GM12878 (cell line): ENCODE results near the gene SARDH. TPM values are rescaled to one million over a fixed set of nuclear protein-coding genes. Genes with fewer than 3 reads are reported as not detected.

Experiments
- ATAC-seq: fragments of 200-7000 bp; cut with Tn5 transposase; 3 replicates; pipeline ENCODE4 v1.9.1; 2020; ENCODE audit warnings: mild to moderate bottlenecking, moderate library complexity
- BruUV-seq: library from RNA; stranded (reverse); fragments of 400-500 nt; replicated peaks from 2 replicates; lab custom pipeline; 2021; lab: Mats Ljungman, UMichigan
- CTCF ChIA-PET: fragments of 300-600 bp; sonication (Branson Sonifier 250); formaldehyde crosslinking; extraction: SDS; loops from one replicate; lab custom pipeline; 2021; ENCODE audit warnings: inconsistent platforms; lab: Yijun Ruan, JAX
- POLR2A ChIA-PET: fragments of 350-600 bp; formaldehyde crosslinking; extraction: SDS; loops from one replicate; lab custom pipeline; 2021; ENCODE audit warnings: inconsistent platforms; lab: Charles Lee
- RAD21 ChIA-PET: fragments of 300-600 bp; sonication (Branson Sonifier 250); formaldehyde crosslinking; loops from one replicate; lab custom pipeline; 2023; ENCODE audit warnings: antibody characterized with exemption; ENCODE audit not compliant: unreplicated experiment; lab: Charles Lee
- SMC1A ChIA-PET: fragments of 300-600 bp; sonication (Branson Sonifier 250); formaldehyde crosslinking; loops from one replicate; lab custom pipeline; 2023; ENCODE audit not compliant: unreplicated experiment, uncharacterized antibody; lab: Charles Lee
- DNase-seq: peaks from one replicate; pipeline ENCODE4 v3.0.0-alpha.2; 2011; ENCODE audit warnings: low read depth, low spot score
- FAIRE-seq: peaks from 3 replicates; lab custom pipeline; 2011; peaks lifted over from hg19 to GRCh38; lab: Jason Lieb, UNC
- H2AFZ ChIP-seq: 2 replicates; pipeline ENCODE4 v1.6.0; 2011; ENCODE audit warnings: low read depth, low read length, control low read depth; ENCODE audit not compliant: control insufficient read depth
- H3K27ac ChIP-seq: 2 replicates; pipeline ENCODE4 v1.5.1; 2011; ENCODE audit warnings: control low read depth; ENCODE audit not compliant: control insufficient read depth, insufficient read depth
- H3K27me3 ChIP-seq, 2 experiments: replicated peaks in 1 of 2; 2 replicates each; pipeline versions ENCODE4 v1.6.0 to v1.6.1; 2011; ENCODE audit warnings: low read length in 1 of 2; ENCODE audit not compliant: control insufficient read depth in 2 of 2, insufficient read depth in 2 of 2
- H3K36me3 ChIP-seq, 2 experiments: 2 replicates each; pipeline ENCODE4 v1.5.1; 2011; ENCODE audit warnings: low read length in 1 of 2; ENCODE audit not compliant: control insufficient read depth in 2 of 2, insufficient read depth in 2 of 2
- H3K4me1 ChIP-seq: 2 replicates; pipeline ENCODE4 v1.6.1; 2011; ENCODE audit warnings: mild to moderate bottlenecking, low read length, moderate library complexity, mixed read lengths; ENCODE audit not compliant: control insufficient read depth, insufficient read depth
- H3K4me2 ChIP-seq: 2 replicates; pipeline ENCODE4 v1.6.0; 2011; ENCODE audit warnings: control low read depth; ENCODE audit not compliant: control insufficient read depth, insufficient read depth
- H3K4me3 ChIP-seq: fragments of 200-600 bp; sonication (generic); 2 replicates; pipeline ENCODE4 v1.5.1; 2016
- H3K79me2 ChIP-seq: 2 replicates; pipeline ENCODE4 v1.6.0; 2011; ENCODE audit warnings: low read length; ENCODE audit not compliant: control insufficient read depth, insufficient read depth
- H3K9ac ChIP-seq: 2 replicates; pipeline ENCODE4 v1.8.0; 2011; ENCODE audit warnings: low read length, control low read depth, mixed read lengths; ENCODE audit not compliant: control insufficient read depth, insufficient read depth
- H3K9me3 ChIP-seq: replicated peaks from 3 replicates; pipeline ENCODE4 v1.5.1; 2011; ENCODE audit warnings: mild to moderate bottlenecking, low read length; ENCODE audit not compliant: control insufficient read depth, insufficient read depth
- H4K20me1 ChIP-seq: 2 replicates; pipeline ENCODE4 v1.6.0; 2011; ENCODE audit not compliant: control insufficient read depth, insufficient read depth
- BRCA1 ChIP-seq: IDR thresholded peaks from 2 replicates; pipeline ENCODE4 v1.6.1; 2011; ENCODE audit warnings: low read depth, low read length, improper control_type of control experiment
- CEBPZ ChIP-seq: fragments of 150-350 bp; IDR thresholded peaks from 2 replicates; pipeline ENCODE4 v1.6.1; 2016; ENCODE audit warnings: low read depth, low read length
- CREB1 ChIP-seq: IDR thresholded peaks from 2 replicates; pipeline ENCODE4 v1.6.1; 2012; ENCODE audit warnings: low read depth, mild to moderate bottlenecking, inconsistent platforms
- ETV6 ChIP-seq, 2 experiments: fragments of 450-650 bp in 1 of 2; IDR thresholded peaks in 1 of 2; conservative IDR thresholded peaks in 1 of 2; 2 replicates each; pipeline ENCODE4 v1.6.1; 2014; ENCODE audit warnings: antibody characterized with exemption in 1 of 2, borderline replicate concordance in 1 of 2, low read depth in 1 of 2, mild to moderate bottlenecking in 1 of 2, moderate library complexity in 1 of 2
- FOS ChIP-seq: IDR thresholded peaks from 3 replicates; pipeline ENCODE4 v1.6.1; 2011; ENCODE audit warnings: borderline replicate concordance; ENCODE audit not compliant: insufficient read length; ENCODE audit errors: extremely low read depth
- PAX5 ChIP-seq: IDR thresholded peaks from 2 replicates; pipeline ENCODE4 v1.6.1; 2011; ENCODE audit warnings: low read depth, low read length, borderline replicate concordance
- RAD21 ChIP-seq: IDR thresholded peaks from 2 replicates; pipeline ENCODE4 v1.6.1; 2011; ENCODE audit warnings: mild to moderate bottlenecking, low read depth, low read length, moderate library complexity; ENCODE audit not compliant: insufficient read depth
- RBBP5 ChIP-seq: fragments of 200-600 bp; sonication (generic); conservative IDR thresholded peaks from 2 replicates; pipeline ENCODE4 v1.6.1; 2016
- TAF1 ChIP-seq: IDR thresholded peaks from 2 replicates; pipeline ENCODE4 v1.6.1; 2011; ENCODE audit warnings: mild to moderate bottlenecking, low read depth, low read length, borderline replicate concordance
- WGBS: methylation state at CpG from one replicate; pipeline ENCODE4 v1.1.6; 2016; ENCODE audit warnings: low lambda C conversion rate; ENCODE audit not compliant: insufficient replicate concordance, insufficient coverage; ENCODE audit errors: missing lambda C conversion rate; 5-methylcytosine and 5-hydroxymethylcytosine counted together
- in situ Hi-C: fragments of 300-500 bp; cut with MboI; formaldehyde crosslinking; loops from 9 replicates; pipeline ENCODE4 v1.14.3; 2018; ENCODE audit warnings: mixed read lengths
- intact Hi-C: fragments of 100-400 bp; cut with micrococcal nuclease; formaldehyde crosslinking; loops from one replicate; pipeline ENCODE4 v1.14.2; 2022; ENCODE audit not compliant: unreplicated experiment
- polyA plus RNA-seq, 11 experiments: library from polyadenylated mRNA; depleted of rRNA in 4 of 11; unstranded in 6 of 11; stranded (reverse) in 5 of 11; fragments of >200 nt; fragmentation: Nextera tagmentation in 4 of 11; fragmentation: Illumina TruSeq in 1 of 11; extraction: Ambion mirVana in 4 of 11; extraction: Trizol in 1 of 11; gene quantifications; 1 replicate in 1 of 11; 2 replicates in 10 of 11; pipeline versions ENCODE4 v1.2.1 to v1.2.3, GENCODE V29; 2011 to 2016; ENCODE audit warnings: inconsistent platforms in 2 of 11, missing spikeins in 2 of 11, low read depth in 1 of 11
- total RNA-seq, 4 experiments: library from RNA; depleted of rRNA in 3 of 4; stranded (reverse); fragments of >200 nt in 3 of 4; fragmentation: Illumina TruSeq in 1 of 4; extraction: Trizol in 1 of 4; gene quantifications; 2 replicates each; pipeline versions ENCODE4 v1.2.1 to v1.2.3, GENCODE V29; 2013 to 2021
- TF ChIP-seq, protein P1 (sequence below): IDR thresholded peaks from 2 replicates; pipeline ENCODE4 v1.6.1; 2011; ENCODE audit warnings: borderline replicate concordance, low read depth, mild to moderate bottlenecking, moderate library complexity, low read length; ENCODE audit not compliant: insufficient read depth, poor library complexity, severe bottlenecking

The SARDH gene
- total and polyA plus RNA-seq, 10 of the 15 experiments (the other 5 are each of a cell fraction or from before 2014, with no cell fraction given): 0.03 to 0.15 (median 0.10) TPM; not detected in 6

- Histone ChIP-seq H3K4me1 (no peaks in the 10 kb centered on the region), H3K27me3 (peaks cover 0 to 1% of the 10 kb centered on the region in 2 experiments; a peak in 2 of 4 replicates), H2AFZ (no peak overlapping the region), H3K27ac (no peak overlapping the region), H3K4me2 (no peak overlapping the region)
- CTCF ChIA-PET: no interaction called here
- no peak for FAIRE-seq
- SMC1A ChIA-PET: no interaction called here
- no peak for TF ChIP-seq CREB1
- TF ChIP-seq TAF1: no peak
- TF ChIP-seq, protein P1, sequence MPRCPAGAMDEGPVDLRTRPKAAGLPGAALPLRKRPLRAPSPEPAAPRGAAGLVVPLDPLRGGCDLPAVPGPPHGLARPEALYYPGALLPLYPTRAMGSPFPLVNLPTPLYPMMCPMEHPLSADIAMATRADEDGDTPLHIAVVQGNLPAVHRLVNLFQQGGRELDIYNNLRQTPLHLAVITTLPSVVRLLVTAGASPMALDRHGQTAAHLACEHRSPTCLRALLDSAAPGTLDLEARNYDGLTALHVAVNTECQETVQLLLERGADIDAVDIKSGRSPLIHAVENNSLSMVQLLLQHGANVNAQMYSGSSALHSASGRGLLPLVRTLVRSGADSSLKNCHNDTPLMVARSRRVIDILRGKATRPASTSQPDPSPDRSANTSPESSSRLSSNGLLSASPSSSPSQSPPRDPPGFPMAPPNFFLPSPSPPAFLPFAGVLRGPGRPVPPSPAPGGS: no peak
- no peak for TF ChIP-seq BRCA1
- TF ChIP-seq ETV6 (conservative IDR thresholded peaks at IDR 0.05 in 1 of 2, IDR thresholded peaks at IDR 0.05 in 1 of 2; ENCODE audit: borderline replicate concordance in 1 of 2, low read depth in 1 of 2): no peak
- no peak for TF ChIP-seq RBBP5
- TF ChIP-seq FOS: no peak
- TF ChIP-seq CEBPZ: no peak
- TF ChIP-seq RAD21: no peak
- TF ChIP-seq PAX5: no peak
- TF ChIP-seq, all 136 proteins: peak for 0
- POLR2A ChIA-PET: interaction anchor here (0.6 kb wide), 1 partner anchor 1911 kb away, joined by 3 read pairs; no protein-coding TSS in a partner anchor
- no TSS peak for BruUV-seq
- intact Hi-C loops: no loop called here
- H3K4me3 ChIP-seq: no peak overlapping the region
- no peaks in the 10 kb centered on the region; the same call in 2 of the 3 replicates for H3K9me3 ChIP-seq
- no peaks in the 10 kb centered on the region for H3K79me2 ChIP-seq
- DNase-seq: no peak
- 23% methylated on average over 15 of the region's 15 CpGs for WGBS
- in situ Hi-C loops: no loop called here
- no peak overlapping the region for H3K9ac ChIP-seq
- RAD21 ChIA-PET: no interaction called here
- no peak for ATAC-seq
- H4K20me1 ChIP-seq: no peaks in the 10 kb centered on the region
- H3K36me3 ChIP-seq: no peaks in the 10 kb centered on the region
These were observed 19.4 kb downstream of the SARDH start for GRCh38 chr9:133718563-133719315.
